HG03460 (cell line): ENCODE data around the gene MDN1.
"Not testable (repeated sequence)": the region's sequence is repeated elsewhere in the genome, so short reads cannot be mapped to it uniquely, and the experiment has no call there.

ENCODE experiments used
- ATAC-seq: cut with Tn5 transposase; IDR thresholded peaks from one replicate; pipeline ENCODE4 v1.9.1; 2021; ENCODE audit not compliant: unreplicated experiment

The MDN1 gene, protein sequence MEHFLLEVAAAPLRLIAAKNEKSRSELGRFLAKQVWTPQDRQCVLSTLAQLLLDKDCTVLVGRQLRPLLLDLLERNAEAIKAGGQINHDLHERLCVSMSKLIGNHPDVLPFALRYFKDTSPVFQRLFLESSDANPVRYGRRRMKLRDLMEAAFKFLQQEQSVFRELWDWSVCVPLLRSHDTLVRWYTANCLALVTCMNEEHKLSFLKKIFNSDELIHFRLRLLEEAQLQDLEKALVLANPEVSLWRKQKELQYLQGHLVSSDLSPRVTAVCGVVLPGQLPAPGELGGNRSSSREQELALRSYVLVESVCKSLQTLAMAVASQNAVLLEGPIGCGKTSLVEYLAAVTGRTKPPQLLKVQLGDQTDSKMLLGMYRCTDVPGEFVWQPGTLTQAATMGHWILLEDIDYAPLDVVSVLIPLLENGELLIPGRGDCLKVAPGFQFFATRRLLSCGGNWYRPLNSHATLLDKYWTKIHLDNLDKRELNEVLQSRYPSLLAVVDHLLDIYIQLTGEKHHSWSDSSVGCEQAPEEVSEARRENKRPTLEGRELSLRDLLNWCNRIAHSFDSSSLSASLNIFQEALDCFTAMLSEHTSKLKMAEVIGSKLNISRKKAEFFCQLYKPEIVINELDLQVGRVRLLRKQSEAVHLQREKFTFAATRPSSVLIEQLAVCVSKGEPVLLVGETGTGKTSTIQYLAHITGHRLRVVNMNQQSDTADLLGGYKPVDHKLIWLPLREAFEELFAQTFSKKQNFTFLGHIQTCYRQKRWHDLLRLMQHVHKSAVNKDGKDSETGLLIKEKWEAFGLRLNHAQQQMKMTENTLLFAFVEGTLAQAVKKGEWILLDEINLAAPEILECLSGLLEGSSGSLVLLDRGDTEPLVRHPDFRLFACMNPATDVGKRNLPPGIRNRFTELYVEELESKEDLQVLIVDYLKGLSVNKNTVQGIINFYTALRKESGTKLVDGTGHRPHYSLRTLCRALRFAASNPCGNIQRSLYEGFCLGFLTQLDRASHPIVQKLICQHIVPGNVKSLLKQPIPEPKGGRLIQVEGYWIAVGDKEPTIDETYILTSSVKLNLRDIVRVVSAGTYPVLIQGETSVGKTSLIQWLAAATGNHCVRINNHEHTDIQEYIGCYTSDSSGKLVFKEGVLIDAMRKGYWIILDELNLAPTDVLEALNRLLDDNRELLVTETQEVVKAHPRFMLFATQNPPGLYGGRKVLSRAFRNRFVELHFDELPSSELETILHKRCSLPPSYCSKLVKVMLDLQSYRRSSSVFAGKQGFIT (N-terminal part only)

DNA sequence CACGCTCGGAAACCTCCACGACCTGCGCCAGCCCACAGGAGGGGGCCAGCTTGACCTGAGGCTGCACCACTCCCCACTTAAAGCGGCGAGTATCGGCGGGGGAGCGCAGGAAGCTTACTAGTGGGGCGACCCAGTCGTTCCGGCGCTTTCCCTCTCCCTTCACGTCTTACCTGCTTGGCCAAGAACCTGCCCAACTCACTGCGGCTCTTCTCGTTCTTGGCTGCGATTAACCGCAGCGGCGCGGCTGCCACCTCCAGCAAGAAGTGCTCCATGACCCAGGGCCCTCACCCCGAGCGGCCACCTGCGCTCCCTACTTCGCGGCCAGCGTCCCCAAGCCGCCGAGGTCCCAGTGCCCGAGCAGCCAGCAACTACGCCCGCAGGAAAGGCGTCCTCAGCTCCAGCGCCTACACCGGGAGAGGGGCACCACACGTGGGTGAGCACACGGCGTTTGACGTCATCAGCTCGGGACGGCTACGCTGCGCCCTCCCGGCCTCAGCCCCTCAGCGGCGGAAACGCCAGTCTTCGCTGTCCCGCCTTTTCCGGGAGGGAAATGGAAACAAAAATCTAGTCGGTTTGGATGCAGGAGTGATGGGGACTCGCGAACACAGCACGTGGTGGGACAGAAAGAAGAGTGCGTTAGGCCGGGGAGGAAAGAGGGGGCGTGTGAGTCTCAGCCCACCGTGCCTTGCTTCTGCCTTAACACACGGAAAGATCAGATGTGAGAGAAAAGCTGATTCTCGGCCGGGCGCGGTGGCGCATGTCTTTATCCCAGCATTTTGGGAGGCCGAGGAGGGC is at the start of gene MDN1:
Gene MDN1 (minus strand): TSS at position 459 of the 795 bp plus-strand sequence. CDS start 187 bp downstream, at position 272.
- peak; percentile 93 for ATAC-seq

DNA sequence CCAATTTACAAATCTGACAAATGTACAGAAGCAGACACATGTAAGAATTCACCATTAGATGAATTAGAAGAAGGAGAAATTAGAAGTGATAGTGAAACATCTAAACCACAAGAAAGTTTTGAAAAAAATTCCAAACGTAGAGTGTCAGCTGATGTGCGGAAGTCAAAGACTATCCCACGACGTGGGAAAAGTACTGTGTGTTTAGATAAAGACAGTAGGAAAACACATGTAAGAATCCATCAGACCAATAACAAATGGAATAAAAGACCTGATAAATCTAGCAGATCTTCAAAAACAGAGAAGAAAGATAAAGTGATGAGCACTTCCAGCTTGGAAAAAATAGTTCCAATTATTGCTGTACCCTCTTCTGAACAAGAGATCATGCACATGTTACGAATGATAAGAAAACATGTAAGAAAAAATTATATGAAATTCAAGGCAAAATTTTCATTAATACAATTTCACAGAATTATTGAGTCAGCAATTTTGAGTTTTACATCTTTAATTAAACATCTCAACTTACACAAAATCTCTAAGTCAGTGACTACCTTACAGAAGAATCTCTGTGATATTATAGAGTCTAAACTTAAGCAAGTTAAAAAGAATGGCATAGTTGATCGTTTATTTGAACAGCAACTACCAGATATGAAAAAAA is 46.6 kb upstream of the MDN1 start:
- no peak for ATAC-seq

DNA sequence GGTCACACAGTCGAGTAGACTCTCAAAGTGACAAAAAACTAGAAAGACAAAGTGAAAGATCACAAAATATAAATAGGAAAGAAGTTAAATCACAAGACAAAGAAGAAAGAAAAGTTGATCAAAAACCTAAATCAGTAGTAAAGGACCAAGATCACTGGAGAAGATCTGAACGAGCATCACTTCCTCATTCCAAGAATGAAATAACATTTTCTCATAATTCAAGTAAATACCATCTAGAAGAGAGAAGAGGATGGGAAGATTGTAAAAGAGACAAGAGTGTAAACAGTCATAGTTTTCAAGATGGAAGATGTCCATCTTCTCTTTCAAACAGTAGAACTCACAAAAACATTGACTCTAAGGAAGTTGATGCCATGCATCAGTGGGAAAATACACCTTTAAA is 43.1 kb upstream of the MDN1 start:
- ATAC-seq: no peak

DNA sequence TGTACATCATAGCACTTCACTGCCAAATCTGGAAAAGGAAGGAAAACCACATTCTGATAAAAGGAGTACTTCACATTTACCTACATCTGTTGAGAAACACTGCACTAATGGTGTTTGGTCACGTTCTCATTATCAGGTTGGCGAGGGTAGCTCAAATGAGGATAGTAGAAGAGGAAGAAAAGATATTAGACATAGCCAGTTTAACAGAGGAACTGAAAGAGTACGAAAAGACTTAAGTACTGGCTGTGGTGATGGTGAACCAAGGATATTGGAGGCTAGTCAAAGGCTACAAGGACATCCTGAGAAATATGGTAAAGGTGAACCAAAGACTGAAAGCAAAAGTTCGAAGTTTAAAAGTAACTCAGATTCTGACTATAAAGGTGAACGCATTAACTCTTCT is 42.7 kb upstream of the MDN1 start:
- peak; percentile 77 for ATAC-seq

DNA sequence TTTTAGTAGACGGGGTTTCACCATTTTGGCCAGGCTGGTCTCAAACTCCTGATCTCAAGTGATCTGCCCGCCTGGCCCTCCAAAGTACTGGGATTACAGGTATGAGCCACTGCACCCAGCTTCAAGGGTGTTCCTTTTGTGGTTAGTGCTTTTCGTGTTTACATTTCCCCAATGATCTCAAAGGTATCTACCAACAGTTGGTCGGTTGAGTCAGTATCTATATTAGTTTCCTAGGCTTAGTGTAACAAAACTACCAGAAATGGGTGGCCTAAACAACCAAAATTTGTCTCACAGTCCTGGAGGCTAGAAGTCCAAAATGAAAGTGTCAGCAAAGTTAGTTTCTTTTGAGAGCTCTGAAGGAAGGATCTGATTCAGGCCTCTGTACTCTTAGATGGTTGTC is 40.1 kb upstream of the MDN1 start:
- ATAC-seq: peak; percentile 51

DNA sequence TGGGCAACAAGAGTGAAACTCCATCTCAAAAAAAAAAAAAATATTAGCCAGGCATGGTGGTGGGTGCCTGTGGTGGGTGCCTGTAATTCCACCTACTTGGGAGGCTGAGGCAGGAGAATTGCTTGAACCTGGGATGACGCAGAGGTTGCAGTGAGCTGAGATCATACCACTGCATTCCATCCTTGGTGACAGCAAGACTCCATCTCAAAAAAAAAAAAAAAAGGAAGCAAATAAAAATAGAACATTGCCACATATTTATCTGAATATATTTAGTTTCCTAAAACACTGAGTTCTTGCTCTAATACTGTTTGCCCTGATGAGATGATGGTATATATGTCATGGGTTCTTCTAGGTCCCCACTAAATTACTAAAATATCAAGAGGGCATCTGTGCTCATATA is 38.4 kb upstream of the MDN1 start:
- ATAC-seq: no peak

DNA sequence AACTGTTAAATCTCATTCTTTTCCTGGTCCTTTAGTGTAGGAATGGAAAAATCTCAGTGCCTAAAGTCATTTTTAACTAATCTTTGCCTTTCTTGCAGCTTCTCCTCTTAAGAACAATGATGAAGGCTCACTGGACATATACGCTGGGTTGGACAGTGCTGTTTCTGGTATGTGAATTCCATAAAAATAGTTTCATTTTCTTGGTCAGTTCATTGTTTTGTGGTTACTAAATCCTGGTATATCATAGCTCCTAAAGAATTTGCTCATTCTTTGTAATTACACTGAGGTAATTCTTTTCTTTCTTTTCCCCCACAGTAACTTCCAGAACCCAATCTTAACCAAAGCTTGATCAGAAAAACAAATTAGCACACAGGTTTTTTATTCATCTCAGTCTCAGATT is 33.5 kb upstream of the MDN1 start:
- no peak for ATAC-seq

DNA sequence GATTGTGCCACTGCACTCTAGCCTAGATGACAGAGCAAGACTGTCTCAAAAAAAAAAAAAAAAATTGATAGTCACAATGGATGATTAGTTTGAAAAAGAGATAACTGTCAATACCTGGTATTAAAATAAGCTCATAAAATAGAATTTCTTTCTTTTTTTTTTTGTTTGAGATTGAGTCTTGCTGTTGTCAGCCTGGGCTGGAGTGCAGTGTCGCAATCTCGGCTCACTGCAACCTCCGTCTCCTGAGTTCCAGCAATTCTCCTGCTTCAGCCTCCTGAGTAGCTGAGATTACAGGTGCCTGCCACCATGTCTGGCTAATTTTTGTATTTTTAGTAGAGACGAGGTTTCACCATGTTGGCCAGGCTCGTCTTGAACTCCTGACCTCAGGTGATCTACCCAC is 27.9 kb upstream of the MDN1 start:
- ATAC-seq: not testable (repeated sequence)

DNA sequence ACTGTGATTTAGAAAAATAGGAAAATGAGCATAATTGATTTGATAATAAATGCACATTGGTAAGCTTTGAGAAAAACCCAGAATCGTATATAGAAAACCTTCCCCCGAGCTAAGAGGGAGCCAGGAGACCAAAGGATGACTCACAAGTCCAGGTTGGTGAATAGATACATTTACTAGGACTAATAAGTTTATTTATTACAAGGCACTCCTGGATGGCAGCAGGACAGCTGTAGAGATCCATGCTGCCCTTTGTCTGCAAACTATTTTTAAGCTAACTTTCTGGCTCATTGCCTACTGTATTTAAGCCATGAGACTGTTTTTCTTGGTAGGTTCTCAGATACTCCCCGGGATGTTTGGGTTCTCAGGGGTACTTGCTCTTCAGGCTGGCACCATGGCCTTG is 23.5 kb upstream of the MDN1 start:
- no peak for ATAC-seq

DNA sequence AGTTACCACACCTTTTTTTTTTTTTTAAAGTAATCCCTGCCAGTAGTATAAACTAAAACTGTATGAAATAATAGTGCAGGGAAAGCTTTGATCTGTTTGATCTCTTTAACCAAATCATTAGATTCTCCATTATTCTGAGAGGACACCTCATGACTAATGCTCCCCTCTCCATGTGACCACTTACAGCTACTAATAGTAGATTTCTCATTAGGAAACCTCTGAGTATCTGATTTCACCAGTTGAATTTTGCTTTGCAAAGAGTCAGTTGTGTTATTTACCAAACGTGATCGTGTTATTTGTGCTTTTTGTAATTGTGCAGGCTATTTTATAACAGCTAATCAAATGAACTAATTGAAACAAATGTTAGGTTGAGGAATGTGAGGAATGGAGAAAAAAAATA is 22.6 kb upstream of the MDN1 start:
- ATAC-seq: no peak

DNA sequence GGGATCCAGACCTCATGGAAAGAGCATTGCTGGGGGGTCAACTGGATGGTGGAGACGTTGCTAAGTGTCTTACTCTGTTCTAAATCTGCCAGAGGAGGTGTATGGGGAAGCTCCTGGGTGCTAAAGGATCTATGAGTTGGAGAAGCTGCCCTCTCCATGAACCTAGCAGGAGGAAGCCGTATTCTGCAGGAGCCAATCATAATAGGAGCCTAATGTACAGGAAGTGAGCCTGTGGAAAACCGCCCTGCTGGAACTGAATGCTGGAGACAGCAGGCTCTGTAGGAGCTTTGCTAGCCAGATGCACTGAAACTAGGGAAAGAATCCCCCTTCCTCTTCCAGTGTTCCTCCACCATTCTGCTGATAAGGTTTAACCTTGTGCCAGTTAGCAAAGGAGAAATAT is 20.9 kb upstream of the MDN1 start:
- no peak for ATAC-seq

DNA sequence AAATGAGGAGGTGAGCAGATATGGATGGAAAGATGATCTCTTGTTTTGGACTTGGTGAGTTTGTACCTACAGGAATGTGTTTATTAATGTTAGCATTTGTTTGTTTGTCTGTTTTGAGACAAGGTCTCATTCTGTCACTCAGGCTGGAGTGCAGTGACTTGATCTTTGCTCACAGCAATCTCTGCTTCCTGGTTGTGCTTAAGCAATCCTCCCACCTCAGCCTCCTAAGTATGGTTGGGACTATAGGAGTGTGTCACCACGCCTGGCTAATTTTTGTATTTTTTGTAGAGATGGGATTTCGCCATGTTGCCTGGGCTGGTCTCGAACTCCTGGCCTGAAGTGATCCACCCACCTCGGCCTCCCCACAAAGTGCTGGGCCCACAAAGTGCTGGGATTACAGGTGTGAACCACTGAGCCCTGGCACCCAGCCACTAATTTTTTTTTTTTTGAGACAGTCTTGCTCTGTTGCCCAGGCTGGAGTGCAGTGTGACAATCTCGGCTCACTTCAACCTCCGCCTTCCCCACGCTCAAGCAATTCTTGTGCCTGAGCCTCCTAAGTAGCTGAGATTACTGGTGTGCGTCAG is 17.1 kb upstream of the MDN1 start:
- no peak for ATAC-seq

DNA sequence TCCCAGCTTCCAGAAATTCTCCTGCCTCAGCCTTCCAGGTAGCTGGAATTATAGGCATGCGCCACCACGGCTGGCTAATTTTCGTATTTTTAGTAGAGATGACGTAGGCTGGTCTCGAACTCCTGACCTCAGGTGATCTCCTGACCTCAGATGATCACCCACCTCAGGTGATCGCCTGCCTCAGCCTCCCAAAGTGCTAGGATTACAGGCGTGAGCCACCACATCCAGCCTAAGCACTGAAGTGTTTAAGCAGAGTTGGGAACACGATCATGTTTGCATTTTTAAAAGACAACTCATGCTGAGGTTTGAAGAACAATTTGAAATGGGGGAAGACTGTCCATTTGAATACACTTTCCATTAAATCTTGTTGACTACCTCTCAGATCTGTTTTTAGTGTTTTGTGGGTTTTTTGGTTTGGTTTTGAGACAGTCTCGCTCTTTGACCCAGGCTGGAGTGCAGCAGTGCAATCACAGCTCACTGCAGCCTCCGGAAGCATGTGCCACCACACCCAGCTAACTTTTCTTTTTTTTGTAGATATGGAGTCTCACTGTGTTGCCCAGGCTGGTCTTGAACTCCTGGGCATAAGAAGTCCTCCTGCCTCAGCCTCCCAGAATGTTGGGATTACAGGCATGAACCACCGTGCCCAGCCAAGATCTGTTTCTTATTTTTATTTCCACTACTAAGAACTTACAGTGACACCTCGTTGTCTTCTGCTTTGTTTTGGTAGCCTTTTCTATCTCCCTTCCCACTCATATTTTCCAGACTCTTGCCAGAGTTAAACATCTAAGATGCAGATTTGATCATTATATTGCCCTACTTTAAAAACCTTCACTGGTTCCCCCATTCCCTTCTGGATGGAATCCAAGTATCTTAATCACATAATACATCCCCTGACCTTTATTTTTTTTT is 15.5 kb upstream of the MDN1 start:
- peak; percentile 96 for ATAC-seq

DNA sequence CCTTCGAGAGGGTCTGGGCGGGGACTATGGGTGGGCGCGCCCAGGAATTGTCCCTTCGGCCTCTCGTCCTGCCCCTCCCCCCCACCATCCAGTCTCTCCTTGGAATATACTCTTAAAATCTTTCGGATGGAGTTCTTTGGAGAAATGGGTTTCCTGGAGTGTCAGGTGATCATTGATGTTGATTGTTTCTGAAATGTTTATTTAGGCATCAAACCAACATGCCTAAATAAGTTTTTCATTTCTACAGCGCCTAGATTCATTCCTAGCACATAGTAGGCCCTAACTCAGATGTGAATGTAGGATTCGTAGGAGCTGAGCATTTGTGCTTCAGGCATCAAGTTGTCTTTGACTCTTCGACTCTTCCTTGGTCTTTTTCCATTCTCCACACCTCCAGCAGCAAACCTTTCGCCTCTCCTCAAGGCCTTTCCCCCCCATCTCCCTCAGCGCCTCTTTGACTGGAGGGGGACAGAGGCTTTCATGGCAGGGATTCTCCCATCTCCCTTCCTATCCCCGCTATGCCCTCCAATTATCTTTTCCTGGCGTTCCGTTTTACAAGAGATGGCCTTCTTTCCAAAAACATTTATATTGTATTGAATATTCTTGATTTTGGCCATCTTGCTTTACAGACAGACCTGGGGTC is 10.7 kb upstream of the MDN1 start:
- ATAC-seq: no peak

DNA sequence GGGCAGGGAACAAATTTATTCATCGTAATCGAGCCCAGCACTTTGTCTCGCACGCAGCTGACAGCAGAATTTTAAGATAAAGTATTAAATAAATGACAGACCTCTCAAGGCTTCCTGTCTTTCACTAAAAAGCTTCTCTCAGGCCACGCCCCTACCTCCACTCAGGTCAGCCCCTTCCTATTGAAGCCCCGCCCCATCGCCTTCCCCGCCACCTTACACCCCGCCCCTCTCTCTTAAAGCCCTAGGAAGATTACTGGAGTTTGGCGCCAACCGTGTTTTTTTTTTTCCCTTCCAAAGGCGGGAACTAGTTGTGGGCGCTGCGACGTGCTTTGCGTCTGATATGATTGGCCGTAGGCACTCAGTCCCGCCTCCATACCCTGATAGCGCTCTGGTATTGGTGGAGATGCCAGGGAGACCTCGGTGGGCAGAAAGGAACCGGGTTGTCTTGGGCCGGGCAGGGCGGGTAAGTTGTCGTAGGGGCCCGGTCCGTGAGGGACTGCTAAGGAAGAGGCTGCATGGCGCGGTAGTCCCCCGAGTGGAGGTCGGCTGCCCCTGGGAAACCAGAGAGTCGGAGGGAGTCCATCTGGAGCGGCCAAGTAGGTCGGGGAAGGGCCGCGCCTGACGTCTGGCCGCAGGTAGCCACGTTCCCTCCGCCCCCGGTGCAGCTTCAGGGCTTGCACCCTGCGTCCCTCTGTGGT is 10.0 kb upstream of the MDN1 start, which contains the start of gene CASP8AP2:
Gene CASP8AP2 (plus strand): TSS at position 409 of the 698 bp plus-strand sequence.
- ATAC-seq: peak; percentile 95

DNA sequence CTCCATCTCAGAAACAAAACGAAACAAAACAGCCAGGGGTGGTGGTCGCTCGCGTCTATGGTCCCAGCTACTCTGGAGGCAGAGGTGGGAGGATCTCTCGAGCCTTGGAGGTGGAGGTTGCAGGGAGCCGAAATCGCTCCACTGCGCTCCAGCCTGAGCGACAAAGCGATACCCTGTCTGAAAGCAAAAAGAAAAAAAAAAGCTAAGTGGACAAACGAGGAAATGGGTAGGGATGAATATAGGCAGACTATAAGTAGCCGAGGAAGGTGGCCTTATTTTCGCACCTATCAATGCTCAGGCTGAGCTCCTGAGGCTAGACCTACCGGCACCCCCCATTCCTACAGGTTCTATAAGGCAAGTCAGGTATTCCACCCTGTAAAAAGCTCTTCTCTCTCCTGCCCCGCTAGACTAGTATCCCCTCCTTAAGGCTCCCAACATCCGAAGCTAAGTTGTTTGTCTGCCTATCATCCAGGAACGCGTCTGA is 9.4 kb upstream of the MDN1 start:
- ATAC-seq: peak; percentile 37

DNA sequence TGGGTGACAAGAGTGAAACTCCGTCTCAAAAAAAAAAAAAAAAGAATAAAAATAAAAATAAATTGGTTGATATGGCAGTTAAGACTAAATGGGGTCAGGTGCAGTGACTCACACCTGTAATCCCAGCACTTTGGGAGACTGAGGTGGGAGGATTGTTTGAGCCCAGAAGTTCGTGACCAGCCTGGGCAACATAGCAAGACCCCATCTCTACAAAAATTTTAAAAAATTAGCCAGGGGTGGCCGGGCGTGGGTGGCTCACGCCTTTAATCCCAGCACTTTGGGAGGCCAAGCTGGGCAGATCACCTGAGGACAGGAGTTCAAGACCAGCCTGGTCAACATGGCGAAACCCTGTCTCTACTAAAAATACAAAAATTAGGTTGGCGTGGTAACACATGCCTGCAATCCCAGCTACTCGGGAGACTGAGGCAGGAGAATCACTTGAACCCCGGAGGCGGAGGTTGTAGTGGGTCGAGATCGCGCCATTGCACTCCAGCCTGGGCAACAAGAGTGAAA is 8.9 kb upstream of the MDN1 start:
- ATAC-seq: not testable (repeated sequence)
